Esophagus squamous epithelium (tissue), 5 donors: ENCODE results near the gene TPCN2. TPM values are rescaled to one million over a fixed set of nuclear protein-coding genes. Genes with fewer than 3 reads are reported as not detected.

Experiments
- DNase-seq: peaks from one replicate; lab custom pipeline; 2025; lab: John Stamatoyannopoulos, UW
- H3K27ac ChIP-seq, 4 donors: fragments of 200-600 bp; sonication (generic); one replicate each; pipeline ENCODE4 v1.5.1; 2016 to 2019; ENCODE audit warnings: mild to moderate bottlenecking in 1 of 4
- H3K27me3 ChIP-seq, 4 donors: fragments of 200-600 bp; sonication (generic); 1 replicate in 3 of 4; 2 replicates in 1 of 4; pipeline versions ENCODE4 v1.5.1 to v1.6.0; 2017 to 2021; ENCODE audit warnings: antibody characterized with exemption in 1 of 4
- H3K36me3 ChIP-seq, 3 donors: fragments of 200-600 bp; sonication (generic); one replicate each; pipeline ENCODE4 v1.5.1; 2016 to 2019
- H3K4me1 ChIP-seq, 3 donors: fragments of 200-600 bp; sonication (generic); one replicate each; pipeline ENCODE4 v1.5.1; 2017 to 2019
- H3K4me3 ChIP-seq, 4 donors: fragments of 200-600 bp; sonication (generic); 1 replicate in 3 of 4; 2 replicates in 1 of 4; pipeline ENCODE4 v1.5.1; 2016 to 2019; ENCODE audit warnings: mild to moderate bottlenecking in 2 of 4, moderate library complexity in 1 of 4
- H3K9me3 ChIP-seq, 3 donors: fragments of 200-600 bp; sonication (generic); one replicate each; pipeline ENCODE4 v1.5.1; 2016 to 2019
- POLR2A ChIP-seq, 4 donors: fragments of 450-650 bp; IDR thresholded peaks; one replicate each; pipeline ENCODE4 v1.6.1; 2017; ENCODE audit warnings: antibody characterized with exemption in 4 of 4, mild to moderate bottlenecking in 4 of 4, moderate library complexity in 3 of 4
- WGBS, 2 donors: methylation state at CpG; one replicate each; pipeline ENCODE4 v1.1.5; 2018; 5-methylcytosine and 5-hydroxymethylcytosine counted together
- intact Hi-C: fragments of 100-400 bp; cut with DNase I; formaldehyde crosslinking; loops from one replicate; pipeline ENCODE4 v1.15.0; 2022
- total RNA-seq, 4 donors: library from RNA; depleted of rRNA; stranded (reverse); fragments of >200 nt; gene quantifications; one replicate each; pipeline ENCODE4 v1.1.0, GENCODE V29; 2016
- TF ChIP-seq, protein P1 (sequence below), 6 experiments: fragments of 450-650 bp in 4 of 6; fragments of 200-600 bp in 2 of 6; sonication (generic) in 2 of 6; IDR thresholded peaks; one replicate each; pipeline ENCODE4 v1.5.1; 2016 to 2019; ENCODE audit warnings: antibody characterized with exemption in 6 of 6, mild to moderate bottlenecking in 4 of 6, moderate library complexity in 4 of 6
- donor health status: DM: yes; HTN: yes; CAD: no.

Gene TPCN2
- total RNA-seq, 4 donors from 2014 or later = 7.9 to 12.0 (median 9.1) TPM

DNA sequence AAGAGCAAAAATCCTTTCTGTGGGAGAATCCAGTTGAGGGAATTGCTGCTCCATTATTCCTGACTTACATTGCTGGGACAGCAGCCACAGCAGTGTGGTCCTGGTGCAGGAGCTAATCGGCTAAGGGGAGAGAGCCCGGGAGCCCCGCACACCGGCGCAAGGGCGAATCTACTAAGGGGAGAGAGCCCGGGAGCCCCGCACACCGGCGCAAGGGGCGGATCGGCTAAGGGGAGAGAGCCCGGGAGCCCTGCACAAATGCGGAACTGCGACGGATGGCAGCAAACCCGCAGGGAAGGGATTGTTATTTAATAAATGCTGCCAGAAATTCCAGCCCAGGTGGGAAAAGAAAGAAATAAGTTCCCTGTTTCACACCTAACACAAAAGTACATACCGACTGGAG lies 43.5 kb downstream of the TPCN2 start:
- Histone ChIP-seq H3K4me3 (no peak overlapping the region), H3K36me3 (peaks cover 0 to 58% (median 0%) of the 10 kb centered on the region in 3 donors), H3K27me3 (no peaks in the 10 kb centered on the region), H3K27ac (no peak overlapping the region), H3K9me3 (no peaks in the 10 kb centered on the region), H3K4me1 (peaks cover 0 to 21% (median 10%) of the 10 kb centered on the region in 3 donors)
- no peak for DNase-seq
- 90 to 93% methylated on average over 18 of the region's 18 CpGs for WGBS, 2 donors
- TF ChIP-seq, protein P1, sequence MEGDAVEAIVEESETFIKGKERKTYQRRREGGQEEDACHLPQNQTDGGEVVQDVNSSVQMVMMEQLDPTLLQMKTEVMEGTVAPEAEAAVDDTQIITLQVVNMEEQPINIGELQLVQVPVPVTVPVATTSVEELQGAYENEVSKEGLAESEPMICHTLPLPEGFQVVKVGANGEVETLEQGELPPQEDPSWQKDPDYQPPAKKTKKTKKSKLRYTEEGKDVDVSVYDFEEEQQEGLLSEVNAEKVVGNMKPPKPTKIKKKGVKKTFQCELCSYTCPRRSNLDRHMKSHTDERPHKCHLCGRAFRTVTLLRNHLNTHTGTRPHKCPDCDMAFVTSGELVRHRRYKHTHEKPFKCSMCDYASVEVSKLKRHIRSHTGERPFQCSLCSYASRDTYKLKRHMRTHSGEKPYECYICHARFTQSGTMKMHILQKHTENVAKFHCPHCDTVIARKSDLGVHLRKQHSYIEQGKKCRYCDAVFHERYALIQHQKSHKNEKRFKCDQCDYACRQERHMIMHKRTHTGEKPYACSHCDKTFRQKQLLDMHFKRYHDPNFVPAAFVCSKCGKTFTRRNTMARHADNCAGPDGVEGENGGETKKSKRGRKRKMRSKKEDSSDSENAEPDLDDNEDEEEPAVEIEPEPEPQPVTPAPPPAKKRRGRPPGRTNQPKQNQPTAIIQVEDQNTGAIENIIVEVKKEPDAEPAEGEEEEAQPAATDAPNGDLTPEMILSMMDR (IDR thresholded peaks at IDR 0.05) = no peak
- no peak for TF ChIP-seq POLR2A (IDR thresholded peaks at IDR 0.05)
- intact Hi-C loops = no loop called here

- WGBS, 2 donors = 87 to 99% methylated on average over 6 to 10 of the region's 10 CpGs
- peaks cover 0 to 12% (median 10%) of the 10 kb centered on the region in 3 donors for H3K4me1 ChIP-seq
- intact Hi-C loops = no loop called here
- H3K27ac ChIP-seq = no peak overlapping the region
- H3K4me3 ChIP-seq = no peak overlapping the region
- TF ChIP-seq POLR2A (IDR thresholded peaks at IDR 0.05) = no peak
- TF ChIP-seq, protein P1 (IDR thresholded peaks at IDR 0.05) = no peak
- H3K36me3 ChIP-seq = peaks cover 0 to 50% (median 0%) of the 10 kb centered on the region in 3 donors
- no peak for DNase-seq
- no peaks in the 10 kb centered on the region for H3K9me3 ChIP-seq
- no peaks in the 10 kb centered on the region for H3K27me3 ChIP-seq
Observed at GRCh38 chr11:69093106-69093505, 44.4 kb downstream of the TPCN2 start.

DNA sequence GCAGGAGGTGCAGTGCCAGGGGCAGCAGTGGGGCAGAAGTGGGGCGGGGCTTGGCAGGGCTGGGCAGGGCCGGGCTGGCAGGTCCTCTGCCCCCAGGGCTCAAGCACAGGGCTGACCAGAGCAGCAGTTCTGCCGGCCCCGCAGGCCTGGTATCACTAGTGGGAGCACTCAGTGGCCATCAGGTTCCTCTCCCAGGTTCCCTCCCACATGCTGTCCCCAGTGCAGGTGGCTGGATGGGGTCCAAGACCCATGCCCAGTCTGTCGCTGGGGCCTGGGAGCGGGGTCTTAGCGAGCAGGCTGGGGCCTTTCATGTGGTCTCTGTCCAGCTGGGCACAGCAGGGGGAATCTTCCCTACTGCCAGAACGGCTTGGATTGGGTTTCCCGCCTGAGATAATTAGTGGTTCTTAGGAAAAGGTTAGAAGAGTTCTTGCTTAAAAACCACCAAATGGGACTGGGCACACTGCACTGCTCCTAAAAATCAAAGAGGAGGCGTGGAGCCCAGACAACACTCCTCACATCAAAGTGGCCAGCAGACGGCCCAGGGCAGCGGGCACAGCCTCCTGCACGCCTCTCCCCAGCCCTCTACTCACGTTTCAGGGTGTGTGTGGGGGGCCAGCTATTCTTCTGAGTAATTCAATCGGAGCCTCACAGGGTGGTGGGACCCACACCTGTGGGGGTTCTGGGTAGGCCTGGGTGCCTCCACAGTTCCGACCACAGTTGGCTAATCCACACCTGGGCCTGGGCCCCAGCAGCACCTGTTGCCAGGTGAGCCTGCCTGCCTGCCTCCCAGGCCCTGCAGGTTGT lies 45.6 kb downstream of the TPCN2 start:
- WGBS, 2 donors = 47 to 63% methylated on average over 5 to 6 of the region's 16 CpGs
- Histone ChIP-seq H3K4me3 (no peak overlapping the region), H3K27me3 (no peaks in the 10 kb centered on the region), H3K27ac (no peak overlapping the region), H3K36me3 (peaks cover 0 to 41% (median 0%) of the 10 kb centered on the region in 3 donors), H3K9me3 (no peaks in the 10 kb centered on the region), H3K4me1 (peaks cover 0 to under 1% (median 0%) of the 10 kb centered on the region in 3 donors)
- no peak for DNase-seq
- intact Hi-C loops = no loop called here
- TF ChIP-seq, protein P1 (IDR thresholded peaks at IDR 0.05) = no peak
- no peak for TF ChIP-seq POLR2A (IDR thresholded peaks at IDR 0.05)

DNA sequence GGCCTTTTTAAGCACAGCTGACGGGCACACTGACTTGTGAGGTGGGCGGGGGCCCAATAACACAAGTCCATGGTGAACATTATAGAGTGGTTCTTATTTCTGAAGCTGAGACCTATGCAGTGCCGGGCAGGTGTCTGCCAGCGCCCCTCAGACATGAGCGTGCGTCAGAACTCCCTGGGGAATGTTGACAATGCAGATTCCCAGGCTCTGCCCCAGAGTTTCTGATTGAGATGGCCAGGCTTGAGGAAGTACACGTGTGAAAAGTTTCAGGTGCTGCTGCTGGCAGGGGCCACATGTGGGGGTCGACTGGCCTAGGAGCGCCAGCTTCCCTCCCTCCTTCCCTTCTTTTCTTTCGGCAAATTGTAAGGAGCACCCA lies 46.2 kb downstream of the TPCN2 start:
- no peak for TF ChIP-seq POLR2A (IDR thresholded peaks at IDR 0.05)
- TF ChIP-seq, protein P1 (IDR thresholded peaks at IDR 0.05) = no peak
- Histone ChIP-seq H3K9me3 (no peaks in the 10 kb centered on the region), H3K27me3 (no peaks in the 10 kb centered on the region), H3K4me1 (no peaks in the 10 kb centered on the region), H3K4me3 (no peak overlapping the region), H3K36me3 (peaks cover 0 to 35% (median 0%) of the 10 kb centered on the region in 3 donors), H3K27ac (no peak overlapping the region)
- intact Hi-C loops = no loop called here
- 29 to 71% methylated on average over 1 to 4 of the region's 10 CpGs for WGBS, 2 donors
- no peak for DNase-seq

DNA sequence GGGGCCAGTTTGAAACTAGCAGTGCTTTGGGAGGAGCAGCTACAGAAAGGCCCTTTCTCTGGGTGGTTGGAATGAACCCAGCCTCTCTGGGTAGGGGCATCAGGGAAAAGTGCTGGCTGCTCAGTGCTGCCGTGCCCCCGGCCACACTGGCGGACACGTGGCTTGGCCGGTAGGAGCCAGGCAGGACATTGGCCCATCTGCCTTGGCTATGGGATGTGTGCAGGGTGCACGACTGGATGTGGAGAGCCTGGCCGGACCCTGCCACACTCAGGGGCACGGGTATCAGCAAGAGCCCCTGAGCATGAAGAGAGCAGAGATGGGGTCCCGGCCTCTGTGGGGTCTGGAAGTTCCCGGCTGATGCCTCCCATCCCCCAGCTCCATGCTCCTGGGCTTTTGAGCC lies 46.6 kb downstream of the TPCN2 start:
- Histone ChIP-seq H3K4me1 (no peaks in the 10 kb centered on the region), H3K27ac (no peak overlapping the region), H3K9me3 (no peaks in the 10 kb centered on the region), H3K27me3 (peaks cover 0 to 4% (median 0%) of the 10 kb centered on the region in 4 donors), H3K36me3 (peaks cover 0 to 31% (median 0%) of the 10 kb centered on the region in 3 donors), H3K4me3 (no peak overlapping the region)
- no peak for TF ChIP-seq POLR2A (IDR thresholded peaks at IDR 0.05)
- TF ChIP-seq, protein P1 (IDR thresholded peaks at IDR 0.05) = no peak
- intact Hi-C loops = no loop called here
- 65 to 80% methylated on average over 2 of the region's 10 CpGs for WGBS, 2 donors
- no peak for DNase-seq
